Common myeloid progenitor, CD34-positive (primary cell): ENCODE measurements around the gene GPR31.

Source experiments
- CTCF ChIA-PET: fragments of 350-600 bp; sonication (Branson Sonifier 250); formaldehyde crosslinking; loops from one replicate; lab custom pipeline; 2021; ENCODE audit warnings: antibody characterized with exemption; lab: Charles Lee
- POLR2A ChIA-PET: fragments of 350-600 bp; sonication (Branson Sonifier 250); formaldehyde crosslinking; loops from one replicate; lab custom pipeline; 2021; ENCODE audit warnings: antibody characterized with exemption; lab: Charles Lee
- DNase-seq, 3 donors: peaks; one replicate each; pipeline versions ENCODE4 v3.0.0 to v3.0.0-alpha.2; 2013
- H3K27ac ChIP-seq, 2 experiments: 1 replicate in 1 of 2; 2 replicates in 1 of 2; pipeline ENCODE4 v1.7.0; 2013; ENCODE audit warnings: inconsistent platforms in 2 of 2, low read length in 2 of 2, mild to moderate bottlenecking in 2 of 2, low read depth in 1 of 2, moderate library complexity in 1 of 2; ENCODE audit not compliant: severe bottlenecking in 2 of 2, insufficient read depth in 1 of 2, poor library complexity in 1 of 2
- H3K27me3 ChIP-seq, 5 experiments: replicated peaks in 2 of 5; 1 replicate in 3 of 5; 2 replicates in 2 of 5; pipeline versions ENCODE4 v1.6.1 to v1.7.0; 2013; ENCODE audit warnings: low read length in 4 of 5, mild to moderate bottlenecking in 2 of 5, moderate library complexity in 2 of 5, inconsistent platforms in 1 of 5; ENCODE audit not compliant: insufficient read depth in 5 of 5, control insufficient read depth in 4 of 5
- H3K36me3 ChIP-seq, 4 experiments: 1 replicate in 2 of 4; 2 replicates in 2 of 4; pipeline versions ENCODE4 v1.6.1 to v1.7.0; 2013; ENCODE audit warnings: low read length in 3 of 4, control low read depth in 1 of 4, mild to moderate bottlenecking in 1 of 4; ENCODE audit not compliant: control insufficient read depth in 4 of 4, insufficient read depth in 4 of 4
- H3K4me1 ChIP-seq, 4 experiments: 1 replicate in 3 of 4; 2 replicates in 1 of 4; pipeline versions ENCODE4 v1.6.1 to v1.7.1; 2013; ENCODE audit warnings: low read length in 3 of 4, mild to moderate bottlenecking in 3 of 4, control low read depth in 1 of 4, inconsistent platforms in 1 of 4, moderate library complexity in 1 of 4; ENCODE audit not compliant: control insufficient read depth in 4 of 4, insufficient read depth in 4 of 4; ENCODE audit errors: control extremely low read depth in 1 of 4
- H3K4me3 ChIP-seq, 7 experiments: 1 replicate in 4 of 7; 2 replicates in 3 of 7; pipeline versions ENCODE4 v1.5.1 to v1.7.0; 2013; ENCODE audit warnings: mild to moderate bottlenecking in 7 of 7, low read length in 6 of 7, moderate library complexity in 6 of 7, inconsistent platforms in 2 of 7, low read depth in 2 of 7, control low read depth in 1 of 7; ENCODE audit not compliant: insufficient read depth in 4 of 7, control insufficient read depth in 1 of 7; ENCODE audit errors: extremely low read depth in 1 of 7
- H3K9me3 ChIP-seq, 5 experiments: 1 replicate in 4 of 5; 2 replicates in 1 of 5; pipeline versions ENCODE4 v1.6.1 to v1.7.1; 2013; ENCODE audit warnings: low read length in 4 of 5, mild to moderate bottlenecking in 2 of 5, inconsistent platforms in 1 of 5, low read depth in 1 of 5, moderate library complexity in 1 of 5; ENCODE audit not compliant: control insufficient read depth in 4 of 5, insufficient read depth in 2 of 5; ENCODE audit errors: control extremely low read depth in 1 of 5
- WGBS: methylation state at CpG from one replicate; pipeline ENCODE4 v1.1.5; 2013; ENCODE audit not compliant: insufficient coverage; 5-methylcytosine and 5-hydroxymethylcytosine counted together

GPR31 gene

DNA sequence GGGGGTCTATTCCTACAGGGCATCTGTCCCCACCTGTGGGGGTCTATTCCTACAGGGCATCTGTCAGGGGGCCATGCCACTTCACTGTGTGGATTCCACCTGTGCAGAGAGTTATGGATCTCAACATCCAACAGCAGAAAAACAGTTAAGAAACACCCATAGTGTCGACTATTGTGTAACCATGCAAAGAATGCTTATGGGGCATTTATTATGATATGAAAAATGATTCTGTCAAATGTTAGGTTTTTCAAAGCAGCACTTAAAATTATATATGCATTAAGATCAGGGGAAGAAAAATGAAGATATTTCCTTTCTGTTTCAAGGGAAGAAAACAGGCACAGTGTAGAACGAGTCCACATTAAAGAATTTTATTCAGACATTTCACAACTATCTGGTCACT, 2.9 kb downstream of the GPR31 start:
- ChIA-PET POLR2A (no interaction called here), CTCF (no interaction called here)
- Histone ChIP-seq H3K27ac (no peak overlapping the region), H3K27me3 (peaks cover 0 to 10% (median 0%) of the 10 kb centered on the region in 5 experiments), H3K9me3 (no peaks in the 10 kb centered on the region), H3K4me3 (no peak overlapping the region), H3K36me3 (no peaks in the 10 kb centered on the region), H3K4me1 (peaks cover 0 to 4% (median 0%) of the 10 kb centered on the region in 4 experiments)
- DNase-seq = no peak
- WGBS = 100% methylated on average over 1 of the region's 2 CpGs

- H3K36me3 ChIP-seq = no peaks in the 10 kb centered on the region
- H3K27ac ChIP-seq = no peak overlapping the region
- H3K27me3 ChIP-seq = peaks cover 0 to 10% (median 0%) of the 10 kb centered on the region in 5 experiments
- 96% methylated on average over 9 of the region's 9 CpGs for WGBS
- no peak for DNase-seq
- no peak overlapping the region for H3K4me3 ChIP-seq
- ChIA-PET CTCF (no interaction called here), POLR2A (no interaction called here)
- H3K4me1 ChIP-seq = peaks cover 0 to 4% (median 0%) of the 10 kb centered on the region in 4 experiments
- H3K9me3 ChIP-seq = no peaks in the 10 kb centered on the region
These were observed 3.5 kb downstream of the GPR31 start for GRCh38 chr6:167154291-167154690.

DNA sequence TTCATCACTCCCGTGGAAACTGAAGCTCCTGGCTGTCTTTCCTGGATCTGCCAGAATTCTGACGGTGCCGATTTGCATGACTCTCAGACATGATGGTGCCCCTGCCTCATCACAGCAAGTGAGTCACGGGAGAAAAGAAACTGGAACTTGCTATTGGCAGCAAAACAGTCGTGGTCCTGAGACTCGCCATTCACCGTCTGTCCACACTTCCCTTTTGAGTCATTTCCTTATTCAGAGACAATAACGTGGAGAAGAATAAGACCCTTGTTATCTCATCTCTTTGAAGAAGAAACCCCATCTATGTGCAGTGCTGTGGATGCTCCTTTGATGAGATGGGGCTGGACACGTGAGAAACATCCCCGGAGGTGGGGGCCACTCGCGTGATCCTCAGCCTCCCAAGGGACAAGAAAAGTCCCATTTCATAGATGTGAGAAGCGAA, 4.2 kb downstream of the GPR31 start:
- Histone ChIP-seq H3K36me3 (no peaks in the 10 kb centered on the region), H3K9me3 (no peaks in the 10 kb centered on the region), H3K27me3 (peaks cover 0 to 8% (median 0%) of the 10 kb centered on the region in 5 experiments), H3K27ac (no peak overlapping the region), H3K4me1 (peaks cover 0 to 4% (median 0%) of the 10 kb centered on the region in 4 experiments), H3K4me3 (peak overlapping the region in 1 of 7 experiments; percentile 4)
- POLR2A ChIA-PET = no interaction called here
- peak in 2 of 3 donors; percentile 60 to 71 for DNase-seq
- CTCF ChIA-PET = no interaction called here
- WGBS = 61% methylated on average over 13 of the region's 13 CpGs

DNA sequence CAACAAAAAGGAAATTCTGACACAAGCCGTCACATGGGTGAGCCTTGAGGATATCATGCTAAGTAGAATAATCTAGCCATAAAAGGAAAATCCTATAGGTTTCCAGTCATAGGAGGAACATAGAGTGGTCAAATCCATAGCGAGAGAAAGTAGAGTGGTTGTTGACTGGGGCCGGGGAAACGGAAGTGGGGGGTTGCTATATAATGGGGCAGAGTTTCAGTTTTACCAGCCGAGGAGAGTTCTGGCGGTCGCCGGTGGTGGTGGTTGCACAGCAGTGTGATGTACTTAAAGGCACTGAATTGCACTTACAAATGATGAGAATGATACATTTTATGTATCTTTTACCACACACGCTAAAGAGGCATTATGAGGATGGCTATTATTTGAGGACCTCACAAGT, 4.9 kb downstream of the GPR31 start:
- ChIA-PET POLR2A (no interaction called here), CTCF (interaction anchor here (1.7 kb wide), 1 partner anchor 9 kb away, joined by 4 read pairs; no protein-coding TSS in a partner anchor)
- no peak overlapping the region for H3K4me3 ChIP-seq
- peaks cover 0 to 4% (median 0%) of the 10 kb centered on the region in 4 experiments for H3K4me1 ChIP-seq
- no peak for DNase-seq
- no peak overlapping the region for H3K27ac ChIP-seq
- no peaks in the 10 kb centered on the region for H3K36me3 ChIP-seq
- H3K9me3 ChIP-seq = no peaks in the 10 kb centered on the region
- peaks cover 0 to 8% (median 0%) of the 10 kb centered on the region in 5 experiments for H3K27me3 ChIP-seq
- WGBS = 96% methylated on average over 4 of the region's 9 CpGs

- ChIA-PET CTCF (interaction anchor here (1.3 to 1.7 kb wide), 2 partner anchors 8 to 10 kb away, joined by 4 to 7 read pairs; no protein-coding TSS in a partner anchor), POLR2A (no interaction called here)
- Histone ChIP-seq H3K9me3 (no peaks in the 10 kb centered on the region), H3K36me3 (no peaks in the 10 kb centered on the region), H3K4me3 (no peak overlapping the region), H3K27me3 (peaks cover 0 to 8% (median 0%) of the 10 kb centered on the region in 5 experiments), H3K27ac (no peak overlapping the region), H3K4me1 (peaks cover 0 to 4% (median 2%) of the 10 kb centered on the region in 4 experiments)
- 90% methylated on average over 6 of the region's 7 CpGs for WGBS
- no peak for DNase-seq
These were observed 6.1 kb downstream of the GPR31 start for GRCh38 chr6:167151648-167152047.

GRCh38 chr6:167150941-167151549, 6.7 kb downstream of the GPR31 start:
- ChIA-PET POLR2A (no interaction called here), CTCF (interaction anchor here (1.3 to 1.7 kb wide), 2 partner anchors 8 to 9 kb away, joined by 4 to 7 read pairs; no protein-coding TSS in a partner anchor)
- Histone ChIP-seq H3K36me3 (no peaks in the 10 kb centered on the region), H3K27me3 (peaks cover 0 to 8% (median 0%) of the 10 kb centered on the region in 5 experiments), H3K4me1 (peaks cover 0 to 4% (median 2%) of the 10 kb centered on the region in 4 experiments), H3K27ac (no peak overlapping the region), H3K4me3 (no peak overlapping the region), H3K9me3 (no peaks in the 10 kb centered on the region)
- 94% methylated on average over 2 of the region's 6 CpGs for WGBS
- DNase-seq = no peak

DNA sequence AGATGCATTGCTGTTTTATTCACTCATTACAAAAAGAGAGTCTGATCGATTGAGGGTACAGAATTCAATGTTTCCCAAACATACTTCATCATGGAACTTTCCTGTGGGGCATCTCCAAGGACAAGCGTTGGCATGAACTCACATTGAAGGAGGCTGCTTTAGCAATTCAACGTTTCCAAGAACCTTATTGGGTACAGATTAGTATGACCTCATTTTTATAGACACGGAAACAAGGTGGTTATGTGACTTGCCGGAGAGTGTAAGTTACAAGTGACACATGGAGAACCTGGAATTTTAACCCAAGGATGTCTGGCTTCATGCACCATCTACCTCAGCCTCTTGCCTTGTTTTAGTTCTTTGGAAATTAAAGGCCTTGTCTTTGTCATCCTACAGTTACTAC, 8.8 kb downstream of the GPR31 start:
- H3K4me1 ChIP-seq = peaks cover 0 to 4% (median 2%) of the 10 kb centered on the region in 4 experiments
- 94% methylated on average over 5 of the region's 5 CpGs for WGBS
- H3K27me3 ChIP-seq = peaks cover 0 to 4% (median 0%) of the 10 kb centered on the region in 5 experiments
- H3K9me3 ChIP-seq = peaks cover 0 to 2% (median 0%) of the 10 kb centered on the region in 5 experiments
- CTCF ChIA-PET = no interaction called here
- no peaks in the 10 kb centered on the region for H3K36me3 ChIP-seq
- no peak overlapping the region for H3K4me3 ChIP-seq
- no peak overlapping the region for H3K27ac ChIP-seq
- DNase-seq = no peak
- POLR2A ChIA-PET = no interaction called here
